Upper lobe of left lung (tissue), 4 donors: Measurements from ENCODE around the gene FAM174A.

Experiments
- EP300 ChIP-seq, 4 donors: sonication (generic); formaldehyde crosslinking; IDR thresholded peaks; one replicate each; pipeline ENCODE4 v1.5.1; 2017; ENCODE audit warnings: antibody characterized with exemption in 4 of 4, control low read depth in 2 of 4
- POLR2A ChIP-seq, 4 donors: fragments of 450-650 bp; IDR thresholded peaks; one replicate each; pipeline ENCODE4 v1.5.1; 2016 to 2017; ENCODE audit warnings: antibody characterized with exemption in 4 of 4, mild to moderate bottlenecking in 2 of 4
- POLR2AphosphoS5 ChIP-seq, 2 donors: sonication (generic); formaldehyde crosslinking; IDR thresholded peaks; one replicate each; pipeline ENCODE4 v1.5.1; 2017; ENCODE audit warnings: antibody characterized with exemption in 2 of 2
- TF ChIP-seq, protein P1 (sequence below), 6 experiments: fragments of 450-650 bp in 4 of 6; fragments of 200-600 bp in 2 of 6; sonication (generic) in 2 of 6; IDR thresholded peaks; one replicate each; pipeline ENCODE4 v1.5.1; 2016 to 2019; ENCODE audit warnings: antibody characterized with exemption in 6 of 6

DNA sequence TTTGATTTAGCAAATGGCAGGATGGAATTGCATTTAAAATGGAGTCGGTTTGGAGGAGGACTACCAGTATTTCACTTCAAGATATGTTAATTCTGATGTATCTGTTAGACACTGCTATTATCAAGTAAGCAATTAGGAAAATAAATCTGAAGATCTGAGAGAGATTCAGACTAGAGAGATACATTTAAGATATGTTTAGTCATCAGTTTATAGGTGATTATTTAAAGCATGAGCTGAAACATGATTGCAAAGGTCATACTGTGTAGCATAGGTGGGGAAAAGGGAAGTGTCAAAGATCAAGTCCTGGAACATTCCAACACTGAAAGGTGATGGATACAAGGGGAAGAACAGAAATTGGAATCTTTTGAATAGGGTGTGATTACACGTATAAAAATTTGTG, 79.1 kb downstream of the FAM174A start:
- TF ChIP-seq POLR2A (IDR thresholded peaks at IDR 0.05): no peak
- no peak for TF ChIP-seq POLR2AphosphoS5 (IDR thresholded peaks at IDR 0.05)
- TF ChIP-seq, protein P1, sequence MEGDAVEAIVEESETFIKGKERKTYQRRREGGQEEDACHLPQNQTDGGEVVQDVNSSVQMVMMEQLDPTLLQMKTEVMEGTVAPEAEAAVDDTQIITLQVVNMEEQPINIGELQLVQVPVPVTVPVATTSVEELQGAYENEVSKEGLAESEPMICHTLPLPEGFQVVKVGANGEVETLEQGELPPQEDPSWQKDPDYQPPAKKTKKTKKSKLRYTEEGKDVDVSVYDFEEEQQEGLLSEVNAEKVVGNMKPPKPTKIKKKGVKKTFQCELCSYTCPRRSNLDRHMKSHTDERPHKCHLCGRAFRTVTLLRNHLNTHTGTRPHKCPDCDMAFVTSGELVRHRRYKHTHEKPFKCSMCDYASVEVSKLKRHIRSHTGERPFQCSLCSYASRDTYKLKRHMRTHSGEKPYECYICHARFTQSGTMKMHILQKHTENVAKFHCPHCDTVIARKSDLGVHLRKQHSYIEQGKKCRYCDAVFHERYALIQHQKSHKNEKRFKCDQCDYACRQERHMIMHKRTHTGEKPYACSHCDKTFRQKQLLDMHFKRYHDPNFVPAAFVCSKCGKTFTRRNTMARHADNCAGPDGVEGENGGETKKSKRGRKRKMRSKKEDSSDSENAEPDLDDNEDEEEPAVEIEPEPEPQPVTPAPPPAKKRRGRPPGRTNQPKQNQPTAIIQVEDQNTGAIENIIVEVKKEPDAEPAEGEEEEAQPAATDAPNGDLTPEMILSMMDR (IDR thresholded peaks at IDR 0.05): no peak
- no peak for TF ChIP-seq EP300 (IDR thresholded peaks at IDR 0.05)
